GM18526 (cell line): Measurements from ENCODE around the gene RSPH10B2.
"Not testable (repeated sequence)": the region's sequence is repeated elsewhere in the genome, so short reads cannot be mapped to it uniquely, and the experiment has no call there.

Experiments
- POLR2A ChIP-seq: IDR thresholded peaks from 3 replicates; pipeline ENCODE4 v1.6.1; 2011; ENCODE audit not compliant: insufficient read length; ENCODE audit errors: extremely low read depth

The RSPH10B2 gene

DNA sequence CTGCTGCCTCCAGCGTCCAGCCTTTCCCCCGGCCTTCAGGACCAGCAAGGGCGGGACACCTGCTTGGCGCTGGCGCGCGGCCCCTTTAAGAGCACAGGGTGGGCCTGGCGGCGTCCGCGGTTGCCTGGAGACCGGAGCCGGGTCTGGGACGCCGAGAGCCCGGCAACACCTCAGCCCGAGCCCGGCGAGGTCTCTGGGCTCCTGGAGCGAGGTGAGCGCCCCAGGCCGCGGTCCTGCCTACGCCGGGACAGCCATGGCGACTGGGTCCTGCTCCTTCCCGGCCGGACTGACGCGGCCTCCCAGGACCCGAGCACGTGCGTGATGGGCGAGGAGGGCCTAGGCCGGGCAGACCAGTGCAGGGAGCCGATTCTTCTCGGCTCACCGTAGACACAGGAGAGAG is at the start of gene RSPH10B2:
RSPH10B2 (plus strand) TSS at position 140 of the 400 bp plus-strand sequence. CDS start 3,575 bp downstream, outside the sequence.
- not testable (repeated sequence) for TF ChIP-seq POLR2A

- TF ChIP-seq POLR2A: no peak
Measured at GRCh38 chr7:6705959-6706665, 47.8 kb upstream of the RSPH10B2 start.

- peak; percentile 78 for TF ChIP-seq POLR2A
Measured at GRCh38 chr7:6706666-6707407, 47.1 kb upstream of the RSPH10B2 start, which contains the start of gene ZNF12. ZNF12 (minus strand) TSS chr7:6706947; CDS start chr7:6705173, 1,774 bp downstream.

GRCh38 chr7:6708304-6708703 is 45.6 kb upstream of the RSPH10B2 start:
- no peak for TF ChIP-seq POLR2A

DNA sequence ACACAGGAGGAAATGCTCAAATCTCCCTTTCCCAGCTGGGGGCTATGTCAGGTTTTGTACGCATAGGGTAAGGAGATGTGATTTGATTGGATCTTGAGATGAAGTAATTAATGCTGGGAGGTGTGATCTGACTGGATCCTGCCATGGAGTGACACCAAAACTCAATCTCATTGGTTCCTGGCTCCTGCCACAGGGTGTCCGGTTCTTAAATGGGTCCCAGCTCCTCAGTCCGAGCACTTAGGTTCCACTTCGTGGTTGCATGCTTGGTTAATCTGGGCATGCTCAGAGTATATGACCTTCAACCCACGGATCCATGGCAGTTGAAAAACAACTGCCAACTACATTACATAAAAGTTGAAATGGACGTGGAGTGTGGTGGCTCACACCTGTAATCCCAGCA is 44.1 kb upstream of the RSPH10B2 start:
- TF ChIP-seq POLR2A: no peak

- TF ChIP-seq POLR2A: no peak
Measured at GRCh38 chr7:6714360-6714759, 39.5 kb upstream of the RSPH10B2 start.

GRCh38 chr7:6718124-6718523 is 35.8 kb upstream of the RSPH10B2 start:
- TF ChIP-seq POLR2A: no peak

GRCh38 chr7:6725003-6725402 is 28.9 kb upstream of the RSPH10B2 start:
- TF ChIP-seq POLR2A: no peak

DNA sequence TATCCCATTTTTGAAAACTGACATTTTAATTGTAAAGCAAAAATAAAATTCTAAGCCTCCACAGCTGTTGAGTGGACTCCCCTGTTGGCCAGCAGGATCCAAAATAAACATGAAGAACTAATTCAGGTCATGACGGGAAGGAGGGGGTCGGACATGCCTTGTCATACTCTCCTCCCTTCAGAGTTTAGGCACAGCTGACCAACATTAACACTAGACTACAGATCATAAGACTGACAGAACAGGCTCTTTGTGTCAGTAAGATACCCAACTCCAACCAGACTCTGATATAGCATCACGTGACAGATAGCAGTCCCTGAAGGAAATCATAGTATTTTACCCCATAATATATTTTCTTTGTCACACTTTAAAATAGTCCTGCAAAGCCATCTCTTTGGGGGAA is 26.2 kb upstream of the RSPH10B2 start:
- TF ChIP-seq POLR2A: no peak

GRCh38 chr7:6729492-6730342 is 24.2 kb upstream of the RSPH10B2 start:
- peak; percentile 89 for TF ChIP-seq POLR2A

- no peak for TF ChIP-seq POLR2A
Measured at GRCh38 chr7:6730343-6730633, 23.6 kb upstream of the RSPH10B2 start.

GRCh38 chr7:6826151-6826550 is 72.2 kb downstream of the RSPH10B2 start, which contains the start of gene CCZ1B:
CCZ1B (minus strand) TSS chr7:6826275; CDS start chr7:6826197, 78 bp downstream.
- peak; percentile 39 for TF ChIP-seq POLR2A

DNA sequence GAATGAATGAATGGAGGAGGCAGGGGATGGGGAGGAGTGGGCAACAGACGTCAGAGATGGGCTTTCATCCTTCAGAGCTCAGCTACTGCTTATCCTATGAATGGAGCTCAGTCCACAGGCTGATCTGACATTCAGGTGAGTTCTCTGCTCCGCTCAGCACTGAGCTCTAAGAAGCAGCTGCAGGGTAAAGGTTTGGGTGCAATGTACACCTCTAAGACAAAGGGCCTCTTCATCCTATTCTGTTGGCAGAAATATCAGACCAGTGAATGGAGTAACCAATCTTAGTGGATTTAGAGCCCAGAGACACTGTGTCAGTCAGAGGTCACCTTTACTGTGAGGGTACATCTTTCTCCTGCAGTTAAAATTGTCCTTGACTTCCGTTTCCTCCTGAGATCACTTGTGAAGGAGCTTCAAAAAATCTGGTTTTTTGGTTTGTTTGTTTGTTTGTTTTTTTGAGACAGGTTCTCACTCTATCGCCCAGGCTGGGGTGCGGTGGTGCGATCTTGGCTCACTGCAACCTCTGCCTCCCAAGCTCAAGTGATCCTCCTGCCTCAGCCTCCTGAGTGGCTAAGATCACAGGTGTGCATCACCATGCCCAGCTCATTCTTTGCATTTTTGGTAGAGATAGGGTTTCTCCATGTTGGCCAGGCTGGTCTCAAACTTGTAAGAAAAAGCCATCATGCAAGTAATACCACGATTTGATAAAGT is 77.3 kb downstream of the RSPH10B2 start:
- TF ChIP-seq POLR2A: no peak

DNA sequence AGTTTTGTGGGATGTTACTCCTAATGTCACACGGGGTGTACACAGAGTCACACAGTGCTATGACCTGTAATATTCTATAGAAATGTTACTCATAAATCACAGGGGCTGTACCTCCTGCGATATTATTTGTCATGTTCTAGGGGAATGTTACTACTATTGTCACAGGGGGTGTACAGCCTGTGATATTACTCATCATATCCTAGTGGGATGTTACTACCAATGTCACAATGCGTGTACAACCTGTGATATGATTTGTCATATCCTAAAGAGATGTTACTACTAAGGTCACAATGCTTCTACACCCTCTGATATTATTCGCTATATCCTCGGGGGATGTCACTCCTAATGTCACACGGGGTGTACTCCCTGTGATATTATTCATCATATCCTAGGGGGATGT is 79.7 kb downstream of the RSPH10B2 start:
- no peak for TF ChIP-seq POLR2A
